Urothelium cell line (cell line): ENCODE data around the gene TBC1D24.
"Not testable (repeated sequence)": the region's sequence is repeated elsewhere in the genome, so short reads cannot be mapped to it uniquely, and the experiment has no call there.

Experiments used
- DNase-seq: peaks from one replicate; pipeline ENCODE4 v3.0.0; 2011; ENCODE audit warnings: low spot score, mixed read lengths
- FAIRE-seq: peaks from 2 replicates; lab custom pipeline; 2011; peaks lifted over from hg19 to GRCh38; lab: Jason Lieb, UNC

TBC1D24 gene

GRCh38 chr16:2554709-2555425 is 79.9 kb downstream of the TBC1D24 start:
- not testable (repeated sequence) for DNase-seq, FAIRE-seq
